Measurements from ENCODE around the gene MC3R.

- no peak for TF ChIP-seq CTCF (conservative IDR thresholded peaks at IDR 0.05; ENCODE audit: low read depth, low read length)
- TF ChIP-seq EZH2 (IDR thresholded peaks at IDR 0.05; ENCODE audit: low read length, unreplicated experiment), result no peak
- TF ChIP-seq EZH2phosphoT487 (IDR thresholded peaks at IDR 0.05; ENCODE audit: borderline replicate concordance, low read length), result no peak
Measured at GRCh38 chr20:56228021-56228420, 20.5 kb upstream of the MC3R start.

All from PC-3 (cell line).